ENCODE results near the gene IGSF9B.

DNA sequence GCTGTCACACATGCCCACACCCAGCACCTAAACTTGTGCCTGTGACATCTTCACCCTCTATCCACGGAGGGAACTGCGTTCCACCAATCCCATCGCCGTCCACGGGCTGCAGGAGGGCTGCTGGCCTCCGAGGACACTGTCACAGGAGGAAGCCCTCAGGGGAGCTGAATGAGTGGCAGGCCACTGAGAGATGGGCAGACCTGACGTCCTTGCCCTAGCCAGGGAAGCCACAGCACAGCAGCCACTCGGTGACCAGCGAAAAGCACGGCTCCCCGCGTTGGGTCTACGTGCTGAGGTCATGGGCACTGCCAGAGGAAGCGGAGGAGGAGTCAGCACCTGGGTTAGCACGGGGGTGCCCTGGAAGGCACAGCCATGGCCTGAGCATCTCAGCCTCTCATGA, 50.5 kb downstream of the IGSF9B start:
- TF ChIP-seq, protein P1, sequence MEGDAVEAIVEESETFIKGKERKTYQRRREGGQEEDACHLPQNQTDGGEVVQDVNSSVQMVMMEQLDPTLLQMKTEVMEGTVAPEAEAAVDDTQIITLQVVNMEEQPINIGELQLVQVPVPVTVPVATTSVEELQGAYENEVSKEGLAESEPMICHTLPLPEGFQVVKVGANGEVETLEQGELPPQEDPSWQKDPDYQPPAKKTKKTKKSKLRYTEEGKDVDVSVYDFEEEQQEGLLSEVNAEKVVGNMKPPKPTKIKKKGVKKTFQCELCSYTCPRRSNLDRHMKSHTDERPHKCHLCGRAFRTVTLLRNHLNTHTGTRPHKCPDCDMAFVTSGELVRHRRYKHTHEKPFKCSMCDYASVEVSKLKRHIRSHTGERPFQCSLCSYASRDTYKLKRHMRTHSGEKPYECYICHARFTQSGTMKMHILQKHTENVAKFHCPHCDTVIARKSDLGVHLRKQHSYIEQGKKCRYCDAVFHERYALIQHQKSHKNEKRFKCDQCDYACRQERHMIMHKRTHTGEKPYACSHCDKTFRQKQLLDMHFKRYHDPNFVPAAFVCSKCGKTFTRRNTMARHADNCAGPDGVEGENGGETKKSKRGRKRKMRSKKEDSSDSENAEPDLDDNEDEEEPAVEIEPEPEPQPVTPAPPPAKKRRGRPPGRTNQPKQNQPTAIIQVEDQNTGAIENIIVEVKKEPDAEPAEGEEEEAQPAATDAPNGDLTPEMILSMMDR (IDR thresholded peaks at IDR 0.05), result no peak
- TF ChIP-seq POLR2A (IDR thresholded peaks at IDR 0.05; ENCODE audit: low read depth) (no peak), POLR2AphosphoS5 (IDR thresholded peaks at IDR 0.05) (no peak), EP300 (IDR thresholded peaks at IDR 0.05) (no peak)
